Testis (tissue), 3 donors: Measurements from ENCODE around the gene TRANK1. TPM values are rescaled to one million over a fixed set of nuclear protein-coding genes. Genes with fewer than 3 reads are reported as not detected.
A peak's percentile ranks its signal among the peaks of the same experiment; 100 is the strongest.
"Not testable (repeated sequence)": the region's sequence is repeated elsewhere in the genome, so short reads cannot be mapped to it uniquely, and the experiment has no call there.

ENCODE experiments used
- DNase-seq: peaks from one replicate; pipeline ENCODE4 v3.0.0-alpha.2; 2019
- H3K27ac ChIP-seq, 2 donors: fragments of 200-600 bp; sonication (generic); one replicate each; pipeline ENCODE4 v1.5.1; 2019
- H3K27me3 ChIP-seq: fragments of 200-600 bp; sonication (generic); one replicate; pipeline ENCODE4 v1.5.1; 2019
- H3K36me3 ChIP-seq: fragments of 200-600 bp; sonication (generic); one replicate; pipeline ENCODE4 v1.5.1; 2017; ENCODE audit warnings: low read depth; ENCODE audit errors: missing control alignments
- H3K4me1 ChIP-seq: fragments of 200-600 bp; sonication (generic); one replicate; pipeline ENCODE4 v1.5.1; 2019
- H3K4me3 ChIP-seq, 2 donors: fragments of 200-600 bp; sonication (generic); one replicate each; pipeline ENCODE4 v1.5.1; 2017 to 2019
- H3K9me3 ChIP-seq: fragments of 200-600 bp; sonication (generic); one replicate; pipeline ENCODE4 v1.5.1; 2017
- CTCF ChIP-seq, 3 experiments: fragments of 450-650 bp in 2 of 3; fragments of 200-600 bp in 1 of 3; sonication (generic) in 1 of 3; IDR thresholded peaks; one replicate each; pipeline ENCODE4 v1.5.1; 2016 to 2019; ENCODE audit warnings: antibody characterized with exemption in 3 of 3, mild to moderate bottlenecking in 2 of 3, moderate library complexity in 1 of 3
- POLR2A ChIP-seq: fragments of 450-650 bp; IDR thresholded peaks from one replicate; pipeline ENCODE4 v1.6.1; 2017; ENCODE audit warnings: antibody characterized with exemption, mild to moderate bottlenecking, moderate library complexity
- WGBS, 2 donors: methylation state at CpG; one replicate each; pipeline ENCODE4 v1.1.5; 2018; 5-methylcytosine and 5-hydroxymethylcytosine counted together
- intact Hi-C: fragments of 100-400 bp; cut with DNase I; formaldehyde crosslinking; loops from one replicate; pipeline ENCODE4 v1.15.1; 2023; ENCODE audit warnings: low total_unique reads
- polyA plus RNA-seq: library from polyadenylated mRNA; stranded (reverse); fragments of 350-450 nt; fragmentation: Illumina TruSeq; extraction: RNeasy Lipid Tissue Mini Kit (QIAGEN cat#74804); gene quantifications from one replicate; pipeline ENCODE4 v1.2.3, GENCODE V29; 2014; ENCODE audit warnings: low read depth, low replicate concordance; ENCODE audit not compliant: insufficient read depth
- total RNA-seq, 2 donors: library from RNA; depleted of rRNA; stranded (reverse); fragments of >200 nt; gene quantifications; one replicate each; pipeline ENCODE4 v1.2.3, GENCODE V29; 2016

Gene TRANK1
- total and polyA plus RNA-seq, 3 donors from 2014 or later, result 7.5 to 11.0 (median 7.6) TPM

GRCh38 chr3:36954452-36955134 is 9.7 kb upstream of the TRANK1 start:
- TF ChIP-seq CTCF (IDR thresholded peaks at IDR 0.05) (no peak), POLR2A (no peak)
- no peaks in the 10 kb centered on the region for H3K36me3 ChIP-seq
- H3K27me3 ChIP-seq, result no peaks in the 10 kb centered on the region
- intact Hi-C loops, result no loop called here
- no peaks in the 10 kb centered on the region for H3K9me3 ChIP-seq
- no peak overlapping the region for H3K4me3 ChIP-seq
- no peaks in the 10 kb centered on the region for H3K4me1 ChIP-seq
- DNase-seq, result no peak
- H3K27ac ChIP-seq, result no peak overlapping the region

GRCh38 chr3:36947814-36948213 is 3.0 kb upstream of the TRANK1 start:
- H3K4me3 ChIP-seq, intact Hi-C loops, DNase-seq, H3K27me3 ChIP-seq, H3K4me1 ChIP-seq, H3K27ac ChIP-seq, H3K9me3 ChIP-seq, H3K36me3 ChIP-seq: not testable (repeated sequence)
- WGBS, 2 donors, result 95 to 96% methylated on average over 5 of the region's 5 CpGs

- no peak for DNase-seq
- H3K27ac ChIP-seq, result no peak overlapping the region
- no peaks in the 10 kb centered on the region for H3K27me3 ChIP-seq
- intact Hi-C loops, result no loop called here
- H3K4me3 ChIP-seq, result peak overlapping the region; percentile 69 to 71
- H3K36me3 ChIP-seq, result no peaks in the 10 kb centered on the region
- WGBS, 2 donors, result 51 to 53% methylated on average over 22 to 28 of the region's 28 CpGs
- H3K4me1 ChIP-seq, result peaks cover 6% of the 10 kb centered on the region
- no peaks in the 10 kb centered on the region for H3K9me3 ChIP-seq
- TF ChIP-seq POLR2A, result no peak
- TF ChIP-seq CTCF (IDR thresholded peaks at IDR 0.05), result no peak
These were observed 603 bp upstream of the TRANK1 start for GRCh38 chr3:36945333-36945980.

GRCh38 chr3:36944012-36944640 is 728 bp downstream of the TRANK1 start:
- 0 to 1% methylated on average over 40 to 50 of the region's 56 CpGs for WGBS, 2 donors
- no peaks in the 10 kb centered on the region for H3K36me3 ChIP-seq
- H3K4me3 ChIP-seq, result peak overlapping the region; percentile 69 to 71
- no peaks in the 10 kb centered on the region for H3K9me3 ChIP-seq
- H3K4me1 ChIP-seq, result peaks cover 6% of the 10 kb centered on the region
- peak overlapping the region; percentile 26 to 62 for H3K27ac ChIP-seq
- peak; percentile 57 for DNase-seq
- intact Hi-C loops, result no loop called here
- TF ChIP-seq POLR2A (no peak), CTCF (IDR thresholded peaks at IDR 0.05) (no peak)
- no peaks in the 10 kb centered on the region for H3K27me3 ChIP-seq

GRCh38 chr3:36943601-36944000 is 1.3 kb downstream of the TRANK1 start:
- no peaks in the 10 kb centered on the region for H3K27me3 ChIP-seq
- peaks cover 6% of the 10 kb centered on the region for H3K4me1 ChIP-seq
- peak overlapping the region in 1 of 2 donors; percentile 62 for H3K27ac ChIP-seq
- DNase-seq, result no peak
- 7 to 10% methylated on average over 10 of the region's 10 CpGs for WGBS, 2 donors
- TF ChIP-seq POLR2A (no peak), CTCF (IDR thresholded peaks at IDR 0.05) (no peak)
- peak overlapping the region; percentile 69 to 71 for H3K4me3 ChIP-seq
- no peaks in the 10 kb centered on the region for H3K9me3 ChIP-seq
- intact Hi-C loops, result no loop called here
- H3K36me3 ChIP-seq, result no peaks in the 10 kb centered on the region
